Measurements from ENCODE around the gene LRRC14B. TPM values are rescaled to one million over a fixed set of nuclear protein-coding genes. Genes with fewer than 3 reads are reported as not detected.

Gene LRRC14B
- total RNA-seq, 1 donor from 2014 or later: not detected

GRCh38 chr5:179401-179800 lies 11.9 kb upstream of the LRRC14B start:
- no peaks in the 10 kb centered on the region for H3K9me3 Mint-ChIP-seq (ENCODE audit: unreplicated experiment)
- FAIRE-seq: no peak
- Histone ChIP-seq H3K27me3 (ENCODE audit: insufficient read depth, low read length) (no peaks in the 10 kb centered on the region), H3K4me1 (ENCODE audit: insufficient read depth, low read length) (no peaks in the 10 kb centered on the region), H3K9ac (ENCODE audit: low read length) (no peak overlapping the region), H4K20me1 (ENCODE audit: insufficient read depth, low read length) (no peaks in the 10 kb centered on the region), H3K4me2 (ENCODE audit: low read length) (no peak overlapping the region), H3K36me3 (ENCODE audit: insufficient read depth, low read length) (peaks cover 3% of the 10 kb centered on the region), H3K27ac (ENCODE audit: low read depth, low read length) (no peak overlapping the region), H3K9me3 (ENCODE audit: insufficient read depth, low read depth, low read length) (no peaks in the 10 kb centered on the region), H3K4me3 (ENCODE audit: insufficient read depth, low read depth, low read length) (no peak overlapping the region), H3K79me2 (ENCODE audit: insufficient read depth, low read length) (no peaks in the 10 kb centered on the region), H2AFZ (ENCODE audit: low read depth, low read length) (no peak overlapping the region)
- no peak overlapping the region for H3K27ac Mint-ChIP-seq (ENCODE audit: unreplicated experiment)
- TF ChIP-seq CTCF (IDR thresholded peaks at IDR 0.05; ENCODE audit: insufficient read depth, low read depth, low read length) (no peak), EZH2 (IDR thresholded peaks at IDR 0.05; ENCODE audit: insufficient read depth, low read length) (no peak)
- H3K4me1 Mint-ChIP-seq (ENCODE audit: low read depth, unreplicated experiment): peaks cover 6% of the 10 kb centered on the region
- no peak for DNase-seq (ENCODE audit: low read depth)
- peaks cover 29% of the 10 kb centered on the region for H3K27me3 Mint-ChIP-seq (ENCODE audit: low read depth, unreplicated experiment)
- peaks cover 5% of the 10 kb centered on the region for H3K36me3 Mint-ChIP-seq (ENCODE audit: low read depth, unreplicated experiment)
- no peak overlapping the region for H3K4me3 Mint-ChIP-seq (ENCODE audit: unreplicated experiment)

GRCh38 chr5:180286-180918 lies 10.9 kb upstream of the LRRC14B start:
- no peak overlapping the region for H3K4me3 Mint-ChIP-seq (ENCODE audit: unreplicated experiment)

More at GRCh38 chr5:180286-180918, 10.9 kb upstream of the LRRC14B start:
- no peak overlapping the region for H3K27ac ChIP-seq (ENCODE audit: low read depth, low read length)
- DNase-seq (ENCODE audit: low read depth) (no peak), FAIRE-seq (no peak)
- no peak overlapping the region for H3K9ac ChIP-seq (ENCODE audit: low read length)
- no peak overlapping the region for H3K27ac Mint-ChIP-seq (ENCODE audit: unreplicated experiment)
- H3K27me3 ChIP-seq (ENCODE audit: insufficient read depth, low read length): no peaks in the 10 kb centered on the region
- no peaks in the 10 kb centered on the region for H3K79me2 ChIP-seq (ENCODE audit: insufficient read depth, low read length)
- no peak for TF ChIP-seq CTCF (IDR thresholded peaks at IDR 0.05; ENCODE audit: insufficient read depth, low read depth, low read length)
- TF ChIP-seq EZH2 (IDR thresholded peaks at IDR 0.05; ENCODE audit: insufficient read depth, low read length): no peak
- no peaks in the 10 kb centered on the region for H3K4me1 ChIP-seq (ENCODE audit: insufficient read depth, low read length)
- no peak overlapping the region for H3K4me2 ChIP-seq (ENCODE audit: low read length)
- peaks cover 6% of the 10 kb centered on the region for H3K4me1 Mint-ChIP-seq (ENCODE audit: low read depth, unreplicated experiment)
- no peaks in the 10 kb centered on the region for H3K9me3 Mint-ChIP-seq (ENCODE audit: unreplicated experiment)
- H3K4me3 ChIP-seq (ENCODE audit: insufficient read depth, low read depth, low read length): no peak overlapping the region
- peaks cover 5% of the 10 kb centered on the region for H3K36me3 Mint-ChIP-seq (ENCODE audit: low read depth, unreplicated experiment)
- peaks cover 26% of the 10 kb centered on the region for H3K27me3 Mint-ChIP-seq (ENCODE audit: low read depth, unreplicated experiment)
- H2AFZ ChIP-seq (ENCODE audit: low read depth, low read length): no peak overlapping the region
- no peaks in the 10 kb centered on the region for H3K9me3 ChIP-seq (ENCODE audit: insufficient read depth, low read depth, low read length)
- no peaks in the 10 kb centered on the region for H4K20me1 ChIP-seq (ENCODE audit: insufficient read depth, low read length)
- peaks cover 3% of the 10 kb centered on the region for H3K36me3 ChIP-seq (ENCODE audit: insufficient read depth, low read length)
